GM12878 (cell line): ENCODE measurements around the gene CLN3. TPM values are rescaled to one million over a fixed set of nuclear protein-coding genes. Genes with fewer than 3 reads are reported as not detected.
A peak's percentile ranks its signal among the peaks of the same experiment; 100 is the strongest.

Experiments used
- ASH2L ChIP-seq: fragments of 300-600, 200-600 bp; sonication (generic); IDR thresholded peaks from 2 replicates; pipeline ENCODE4 v1.6.1; 2017; ENCODE audit warnings: low read depth, mild to moderate bottlenecking, borderline replicate concordance
- CBFB ChIP-seq: IDR thresholded peaks from 2 replicates; pipeline ENCODE4 v1.6.1; 2016; ENCODE audit warnings: antibody characterized with exemption, low read depth
- HDAC2 ChIP-seq: fragments of 200-600 bp; sonication (generic); IDR thresholded peaks from 2 replicates; pipeline ENCODE4 v1.6.1; 2017
- IKZF1 ChIP-seq: fragments of 450-650 bp; conservative IDR thresholded peaks from 2 replicates; pipeline ENCODE4 v1.6.1; 2017; ENCODE audit warnings: antibody characterized with exemption, mild to moderate bottlenecking
- IRF4 ChIP-seq: IDR thresholded peaks from 2 replicates; pipeline ENCODE4 v1.6.1; 2011; ENCODE audit warnings: low read depth, low read length
- MEF2B ChIP-seq: fragments of 450-650 bp; IDR thresholded peaks from 2 replicates; pipeline ENCODE4 v1.6.1; 2018; ENCODE audit warnings: mild to moderate bottlenecking, moderate library complexity; ENCODE audit not compliant: partially characterized antibody, poor library complexity, severe bottlenecking
- NFYB ChIP-seq: IDR thresholded peaks from 2 replicates; pipeline ENCODE4 v1.6.1; 2011; ENCODE audit warnings: low read depth, mild to moderate bottlenecking, low read length, improper control_type of control experiment, moderate library complexity; ENCODE audit not compliant: insufficient read depth
- NKRF ChIP-seq: fragments of 450-650 bp; conservative IDR thresholded peaks from 2 replicates; pipeline ENCODE4 v1.6.1; 2017; ENCODE audit warnings: mild to moderate bottlenecking, moderate library complexity
- NRF1 ChIP-seq: conservative IDR thresholded peaks from 2 replicates; pipeline ENCODE4 v1.6.1; 2011; ENCODE audit warnings: mild to moderate bottlenecking, low read depth, low read length, improper control_type of control experiment
- PAX8 ChIP-seq: fragments of 450-650 bp; IDR thresholded peaks from 2 replicates; pipeline ENCODE4 v1.6.1; 2017; ENCODE audit warnings: mild to moderate bottlenecking, moderate library complexity
- PBX3 ChIP-seq: IDR thresholded peaks from 2 replicates; pipeline ENCODE4 v1.6.1; 2011; ENCODE audit warnings: mild to moderate bottlenecking, low read depth, low read length, moderate library complexity; ENCODE audit not compliant: insufficient replicate concordance
- POLR2AphosphoS5 ChIP-seq: IDR thresholded peaks from 2 replicates; pipeline ENCODE4 v1.6.1; 2011; ENCODE audit warnings: mild to moderate bottlenecking, low read length, inconsistent platforms
- RAD51 ChIP-seq: fragments of 450-650 bp; IDR thresholded peaks from 2 replicates; pipeline ENCODE4 v1.6.1; 2016; ENCODE audit warnings: moderate library complexity, mild to moderate bottlenecking, inconsistent platforms
- REST ChIP-seq: IDR thresholded peaks from 2 replicates; pipeline ENCODE4 v1.6.1; 2012; ENCODE audit warnings: mild to moderate bottlenecking, low read depth, low read length
- SMARCA5 ChIP-seq: fragments of 450-650 bp; IDR thresholded peaks from 2 replicates; pipeline ENCODE4 v1.6.1; 2017; ENCODE audit warnings: mild to moderate bottlenecking
- SMC3 ChIP-seq: IDR thresholded peaks from 2 replicates; pipeline ENCODE4 v1.6.1; 2011; ENCODE audit warnings: low read length, improper control_type of control experiment, borderline replicate concordance
- TARDBP ChIP-seq: IDR thresholded peaks from 2 replicates; pipeline ENCODE4 v1.6.1; 2016; ENCODE audit warnings: borderline replicate concordance
- ZNF592 ChIP-seq: fragments of 450-650 bp; IDR thresholded peaks from 2 replicates; pipeline ENCODE4 v1.6.1; 2017; ENCODE audit warnings: mild to moderate bottlenecking, moderate library complexity
- polyA plus RNA-seq, 11 experiments: library from polyadenylated mRNA; depleted of rRNA in 4 of 11; unstranded in 6 of 11; stranded (reverse) in 5 of 11; fragments of >200 nt; fragmentation: Nextera tagmentation in 4 of 11; fragmentation: Illumina TruSeq in 1 of 11; extraction: Ambion mirVana in 4 of 11; extraction: Trizol in 1 of 11; gene quantifications; 1 replicate in 1 of 11; 2 replicates in 10 of 11; pipeline versions ENCODE4 v1.2.1 to v1.2.3, GENCODE V29; 2011 to 2016; ENCODE audit warnings: inconsistent platforms in 2 of 11, missing spikeins in 2 of 11, low read depth in 1 of 11
- total RNA-seq, 4 experiments: library from RNA; depleted of rRNA in 3 of 4; stranded (reverse); fragments of >200 nt in 3 of 4; fragmentation: Illumina TruSeq in 1 of 4; extraction: Trizol in 1 of 4; gene quantifications; 2 replicates each; pipeline versions ENCODE4 v1.2.1 to v1.2.3, GENCODE V29; 2013 to 2021

The CLN3 gene
- total and polyA plus RNA-seq, 10 of the 15 experiments (the other 5 are each of a cell fraction or from before 2014, with no cell fraction given) = 2.3 to 25.0 (median 16.6) TPM

GRCh38 chr16:28473714-28474265, 18.1 kb downstream of the CLN3 start (continued):
- TF ChIP-seq TARDBP = no peak
- no peak for TF ChIP-seq NKRF
- no peak for TF ChIP-seq POLR2AphosphoS5
- TF ChIP-seq MEF2B = peak; percentile 81
- TF ChIP-seq NFYB = no peak
- no peak for TF ChIP-seq REST
- no peak for TF ChIP-seq CBFB
- no peak for TF ChIP-seq ZNF592
- TF ChIP-seq PAX8 = no peak
- TF ChIP-seq SMARCA5 = no peak
- TF ChIP-seq SMC3 = no peak
- no peak for TF ChIP-seq HDAC2
- peak; percentile 37; the same call in 1 of the 2 replicates for TF ChIP-seq IKZF1
- no peak for TF ChIP-seq RAD51
- no peak for TF ChIP-seq NRF1
- TF ChIP-seq IRF4 = no peak
- no peak for TF ChIP-seq ASH2L
- no peak for TF ChIP-seq PBX3
